Gastroesophageal sphincter (tissue), 4 donors: ENCODE measurements around the gene CADPS2. TPM values are rescaled to one million over a fixed set of nuclear protein-coding genes. Genes with fewer than 3 reads are reported as not detected.

Source experiments
- ATAC-seq: fragments of 150-250 bp; one replicate; pipeline ENCODE4 v1.9.1; 2016; ENCODE audit warnings: mild to moderate bottlenecking, moderate library complexity
- H3K27ac ChIP-seq, 4 donors: fragments of 200-600 bp; sonication (generic) in 3 of 4; 1 replicate in 3 of 4; 2 replicates in 1 of 4; pipeline ENCODE4 v1.5.1; 2016 to 2019
- H3K27me3 ChIP-seq: fragments of 200-600 bp; sonication (generic); one replicate; pipeline ENCODE4 v1.5.1; 2019
- H3K36me3 ChIP-seq, 2 donors: fragments of 200-600 bp; sonication (generic); one replicate each; pipeline ENCODE4 v1.5.1; 2019; ENCODE audit warnings: control low read depth in 1 of 2
- H3K4me1 ChIP-seq, 3 donors: fragments of 200-600 bp; sonication (generic); 1 replicate in 2 of 3; 2 replicates in 1 of 3; pipeline ENCODE4 v1.5.1; 2016 to 2019; ENCODE audit warnings: control low read depth in 2 of 3
- H3K4me3 ChIP-seq, 2 donors: fragments of 200-600 bp; sonication (generic); one replicate each; pipeline ENCODE4 v1.5.1; 2019; ENCODE audit warnings: mild to moderate bottlenecking in 1 of 2, moderate library complexity in 1 of 2
- H3K9me3 ChIP-seq, 3 donors: fragments of 200-600 bp; sonication (generic); one replicate each; pipeline ENCODE4 v1.5.1; 2017 to 2019; ENCODE audit warnings: control low read depth in 2 of 3
- EP300 ChIP-seq: sonication (generic); formaldehyde crosslinking; IDR thresholded peaks from one replicate; pipeline ENCODE4 v1.6.1; 2017; ENCODE audit warnings: antibody characterized with exemption, mild to moderate bottlenecking
- POLR2A ChIP-seq, 2 donors: fragments of 450-650 bp; IDR thresholded peaks; one replicate each; pipeline ENCODE4 v1.6.1; 2017; ENCODE audit warnings: antibody characterized with exemption in 2 of 2, mild to moderate bottlenecking in 2 of 2, moderate library complexity in 1 of 2
- POLR2AphosphoS5 ChIP-seq: sonication (generic); formaldehyde crosslinking; IDR thresholded peaks from one replicate; pipeline ENCODE4 v1.6.1; 2017; ENCODE audit warnings: antibody characterized with exemption
- WGBS, 2 donors: methylation state at CpG; one replicate each; pipeline ENCODE4 v1.1.5; 2018; ENCODE audit warnings: low coverage in 1 of 2; 5-methylcytosine and 5-hydroxymethylcytosine counted together
- total RNA-seq, 4 donors: library from RNA; depleted of rRNA; stranded (reverse); fragments of >200 nt; gene quantifications; one replicate each; pipeline ENCODE4 v1.1.0, GENCODE V29; 2016
- TF ChIP-seq, protein P1 (sequence below), 4 experiments: fragments of 200-600 bp in 2 of 4; fragments of 450-650 bp in 2 of 4; sonication (generic) in 1 of 4; IDR thresholded peaks; one replicate each; pipeline ENCODE4 v1.5.1; 2017 to 2019; ENCODE audit warnings: antibody characterized with exemption in 4 of 4, mild to moderate bottlenecking in 2 of 4, moderate library complexity in 2 of 4

The CADPS2 gene
- total RNA-seq, 4 donors from 2014 or later, result 20.3 to 205 (median 138) TPM

- TF ChIP-seq POLR2AphosphoS5 (no peak), EP300 (no peak), POLR2A (IDR thresholded peaks at IDR 0.05) (no peak)
- TF ChIP-seq, protein P1, sequence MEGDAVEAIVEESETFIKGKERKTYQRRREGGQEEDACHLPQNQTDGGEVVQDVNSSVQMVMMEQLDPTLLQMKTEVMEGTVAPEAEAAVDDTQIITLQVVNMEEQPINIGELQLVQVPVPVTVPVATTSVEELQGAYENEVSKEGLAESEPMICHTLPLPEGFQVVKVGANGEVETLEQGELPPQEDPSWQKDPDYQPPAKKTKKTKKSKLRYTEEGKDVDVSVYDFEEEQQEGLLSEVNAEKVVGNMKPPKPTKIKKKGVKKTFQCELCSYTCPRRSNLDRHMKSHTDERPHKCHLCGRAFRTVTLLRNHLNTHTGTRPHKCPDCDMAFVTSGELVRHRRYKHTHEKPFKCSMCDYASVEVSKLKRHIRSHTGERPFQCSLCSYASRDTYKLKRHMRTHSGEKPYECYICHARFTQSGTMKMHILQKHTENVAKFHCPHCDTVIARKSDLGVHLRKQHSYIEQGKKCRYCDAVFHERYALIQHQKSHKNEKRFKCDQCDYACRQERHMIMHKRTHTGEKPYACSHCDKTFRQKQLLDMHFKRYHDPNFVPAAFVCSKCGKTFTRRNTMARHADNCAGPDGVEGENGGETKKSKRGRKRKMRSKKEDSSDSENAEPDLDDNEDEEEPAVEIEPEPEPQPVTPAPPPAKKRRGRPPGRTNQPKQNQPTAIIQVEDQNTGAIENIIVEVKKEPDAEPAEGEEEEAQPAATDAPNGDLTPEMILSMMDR (IDR thresholded peaks at IDR 0.05), result no peak
- no peak for ATAC-seq
- Histone ChIP-seq H3K4me1 (peaks cover 0 to 12% (median 0%) of the 10 kb centered on the region in 3 donors), H3K4me3 (no peak overlapping the region), H3K36me3 (no peaks in the 10 kb centered on the region), H3K27ac (no peak overlapping the region), H3K27me3 (no peaks in the 10 kb centered on the region), H3K9me3 (peaks cover 0 to 12% (median 0%) of the 10 kb centered on the region in 3 donors)
- WGBS, 2 donors, result 81 to 100% methylated on average over 1 to 3 of the region's 3 CpGs
Measured at GRCh38 chr7:122864838-122865237, 21.4 kb downstream of the CADPS2 start.

DNA sequence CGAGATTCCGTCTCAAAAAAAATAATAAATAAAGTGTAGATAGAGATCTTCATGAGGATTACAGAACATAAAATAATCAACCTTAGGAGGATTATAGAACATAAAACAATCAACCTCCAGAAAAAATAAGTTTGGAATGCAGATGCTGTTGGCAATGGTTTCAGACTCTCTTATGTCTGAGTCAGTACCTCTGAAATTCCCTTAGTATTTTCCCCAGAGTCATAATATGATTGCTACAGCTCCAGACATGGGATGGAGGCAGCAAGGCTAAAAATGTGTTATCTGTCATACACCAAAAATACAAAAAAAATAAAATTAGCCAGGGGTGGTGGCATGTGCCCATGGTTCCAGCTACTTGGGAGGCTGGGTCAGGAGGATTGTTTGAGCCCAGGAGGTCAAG is 22.2 kb downstream of the CADPS2 start:
- no peak for ATAC-seq
- H3K9me3 ChIP-seq, result peaks cover 0 to 4% (median 0%) of the 10 kb centered on the region in 3 donors

DNA sequence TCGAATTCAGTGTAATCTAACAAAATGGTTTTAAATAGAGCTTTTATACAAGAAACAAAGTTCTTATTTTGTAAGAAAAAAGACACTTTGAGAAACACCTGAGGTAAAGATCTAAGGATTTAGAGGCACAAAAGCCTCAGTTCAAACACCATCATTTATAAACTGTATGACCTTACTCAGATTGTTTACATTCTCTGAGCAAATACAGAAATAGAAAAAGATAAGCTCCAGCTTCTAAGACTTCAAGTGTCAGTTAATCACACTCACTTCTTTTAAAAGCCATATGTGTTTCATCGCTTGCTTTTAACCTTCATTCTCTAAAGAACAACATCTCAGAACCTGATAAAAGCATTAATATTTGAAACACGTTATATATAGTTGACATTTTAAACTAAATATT is 27.9 kb downstream of the CADPS2 start:
- ATAC-seq, result no peak
- Histone ChIP-seq H3K36me3 (peaks cover 0 to 5% of the 10 kb centered on the region in 2 donors), H3K4me3 (no peak overlapping the region), H3K27me3 (no peaks in the 10 kb centered on the region), H3K27ac (no peak overlapping the region), H3K9me3 (no peaks in the 10 kb centered on the region), H3K4me1 (peaks cover 0 to 12% (median 5%) of the 10 kb centered on the region in 3 donors)
- TF ChIP-seq POLR2AphosphoS5 (no peak), POLR2A (IDR thresholded peaks at IDR 0.05) (no peak), EP300 (no peak)
- TF ChIP-seq, protein P1 (IDR thresholded peaks at IDR 0.05), result no peak
- 31 to 40% methylated on average over 2 to 3 of the region's 3 CpGs for WGBS, 2 donors

More for the DNA sequence above, 22.2 kb downstream of the CADPS2 start:
- WGBS, 2 donors, result 71 to 92% methylated on average over 2 of the region's 2 CpGs
- Histone ChIP-seq H3K4me1 (peaks cover 0 to 12% (median 0%) of the 10 kb centered on the region in 3 donors), H3K36me3 (no peaks in the 10 kb centered on the region), H3K4me3 (no peak overlapping the region), H3K27me3 (no peaks in the 10 kb centered on the region), H3K27ac (no peak overlapping the region)
- TF ChIP-seq POLR2AphosphoS5 (no peak), POLR2A (IDR thresholded peaks at IDR 0.05) (no peak), EP300 (no peak)
- TF ChIP-seq, protein P1 (IDR thresholded peaks at IDR 0.05), result no peak

DNA sequence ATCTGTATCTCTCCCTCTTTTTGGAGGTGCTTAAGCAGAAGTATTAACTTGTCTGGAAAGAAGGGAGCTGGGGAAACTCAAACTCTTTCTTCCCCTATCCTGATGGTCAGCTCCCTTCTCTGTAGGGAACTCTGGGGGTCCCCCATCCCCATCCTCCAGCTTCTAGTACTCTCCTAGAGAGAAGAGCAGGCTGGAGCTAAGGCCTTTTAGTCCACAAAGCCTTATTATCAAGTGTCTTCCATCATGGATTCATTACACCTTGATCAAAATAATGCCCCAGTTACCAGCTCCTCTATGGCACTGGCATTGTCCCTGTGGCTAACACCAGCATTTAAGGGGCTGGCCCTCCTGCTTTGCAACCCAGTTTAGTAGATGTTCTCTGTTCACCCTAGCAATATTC is 35.7 kb downstream of the CADPS2 start:
- Histone ChIP-seq H3K27me3 (no peaks in the 10 kb centered on the region), H3K36me3 (peaks cover 0 to 5% of the 10 kb centered on the region in 2 donors), H3K27ac (no peak overlapping the region), H3K4me3 (no peak overlapping the region), H3K9me3 (no peaks in the 10 kb centered on the region), H3K4me1 (peaks cover 0 to 22% (median under 1%) of the 10 kb centered on the region in 3 donors)
- ATAC-seq, result no peak
- TF ChIP-seq POLR2AphosphoS5, result no peak
- TF ChIP-seq, protein P1 (IDR thresholded peaks at IDR 0.05), result no peak

- Histone ChIP-seq H3K4me1 (peaks cover 0 to 16% (median 0%) of the 10 kb centered on the region in 3 donors), H3K4me3 (no peak overlapping the region), H3K9me3 (no peaks in the 10 kb centered on the region), H3K27ac (no peak overlapping the region), H3K27me3 (no peaks in the 10 kb centered on the region), H3K36me3 (peaks cover 0 to 5% of the 10 kb centered on the region in 2 donors)
- 40 to 90% methylated on average over 1 to 2 of the region's 3 CpGs for WGBS, 2 donors
- TF ChIP-seq EP300, result no peak
- no peak for TF ChIP-seq POLR2A (IDR thresholded peaks at IDR 0.05)
- TF ChIP-seq, protein P1 (IDR thresholded peaks at IDR 0.05), result no peak
- TF ChIP-seq POLR2AphosphoS5, result no peak
- no peak for ATAC-seq
Measured at GRCh38 chr7:122849957-122850328, 36.3 kb downstream of the CADPS2 start.
